ENCODE data around the gene UMODL1. TPM values are rescaled to one million over a fixed set of nuclear protein-coding genes. Genes with fewer than 3 reads are reported as not detected.

UMODL1 gene
- total and polyA plus RNA-seq, 2 experiments from 2014 or later, result 0.15 to 0.47 TPM

GRCh38 chr21:42109873-42110525 lies 38.9 kb downstream of the UMODL1 start:
- H3K27me3 ChIP-seq, result no peaks in the 10 kb centered on the region
- H4K20me1 ChIP-seq (ENCODE audit: insufficient read depth, poor library complexity, severe bottlenecking), result no peaks in the 10 kb centered on the region
- H2AFZ ChIP-seq, result no peak overlapping the region
- H3K36me3 ChIP-seq (replicated peaks; ENCODE audit: insufficient read depth, low read depth), result no peaks in the 10 kb centered on the region
- H3K4me2 ChIP-seq, result no peak overlapping the region
- DNase-seq (ENCODE audit: low spot score), result no peak
- H3K4me3 ChIP-seq, result no peak overlapping the region
- H3K9me3 ChIP-seq (ENCODE audit: low read depth), result no peaks in the 10 kb centered on the region
- TF ChIP-seq EZH2 (IDR thresholded peaks at IDR 0.05; ENCODE audit: borderline replicate concordance) (no peak), EZH2phosphoT487 (IDR thresholded peaks at IDR 0.05; ENCODE audit: low read depth, severe bottlenecking, unreplicated experiment) (no peak), CTCF (IDR thresholded peaks at IDR 0.05; ENCODE audit: poor library complexity) (no peak)
- H3K27ac ChIP-seq, result no peak overlapping the region
- no peaks in the 10 kb centered on the region for H3K79me2 ChIP-seq
- 79% methylated on average over 17 of the region's 17 CpGs for WGBS (ENCODE audit: low lambda C conversion rate, missing lambda C conversion rate)
- no peaks in the 10 kb centered on the region for H3K9me2 ChIP-seq (replicated peaks; ENCODE audit: insufficient read depth)
- no peaks in the 10 kb centered on the region for H3K4me1 ChIP-seq (ENCODE audit: insufficient read depth)

GRCh38 chr21:42110691-42111469 lies 39.8 kb downstream of the UMODL1 start:
- Histone ChIP-seq H3K27ac (no peak overlapping the region), H4K20me1 (ENCODE audit: insufficient read depth, poor library complexity, severe bottlenecking) (no peaks in the 10 kb centered on the region), H3K36me3 (replicated peaks; ENCODE audit: insufficient read depth, low read depth) (no peaks in the 10 kb centered on the region), H3K9me3 (ENCODE audit: low read depth) (no peaks in the 10 kb centered on the region), H3K79me2 (no peaks in the 10 kb centered on the region), H3K9me2 (replicated peaks; ENCODE audit: insufficient read depth) (no peaks in the 10 kb centered on the region), H3K4me3 (no peak overlapping the region), H3K4me1 (ENCODE audit: insufficient read depth) (no peaks in the 10 kb centered on the region), H2AFZ (no peak overlapping the region), H3K27me3 (no peaks in the 10 kb centered on the region), H3K4me2 (no peak overlapping the region)
- DNase-seq (ENCODE audit: low spot score), result no peak
- no peak for TF ChIP-seq CTCF (IDR thresholded peaks at IDR 0.05; ENCODE audit: poor library complexity)
- WGBS (ENCODE audit: low lambda C conversion rate, missing lambda C conversion rate), result 89% methylated on average over 22 of the region's 24 CpGs

- H3K9me3 ChIP-seq (ENCODE audit: low read depth), result no peaks in the 10 kb centered on the region
- H4K20me1 ChIP-seq (ENCODE audit: insufficient read depth, poor library complexity, severe bottlenecking), result no peaks in the 10 kb centered on the region
- no peak for DNase-seq (ENCODE audit: low spot score)
- no peaks in the 10 kb centered on the region for H3K9me2 ChIP-seq (replicated peaks; ENCODE audit: insufficient read depth)
- TF ChIP-seq CTCF (IDR thresholded peaks at IDR 0.05; ENCODE audit: poor library complexity) (no peak), EZH2 (IDR thresholded peaks at IDR 0.05; ENCODE audit: borderline replicate concordance) (no peak), EZH2phosphoT487 (IDR thresholded peaks at IDR 0.05; ENCODE audit: low read depth, severe bottlenecking, unreplicated experiment) (no peak)
- H3K4me1 ChIP-seq (ENCODE audit: insufficient read depth), result no peaks in the 10 kb centered on the region
- no peak overlapping the region for H3K4me2 ChIP-seq
- no peak overlapping the region for H3K27ac ChIP-seq
- H3K79me2 ChIP-seq, result no peaks in the 10 kb centered on the region
- no peaks in the 10 kb centered on the region for H3K36me3 ChIP-seq (replicated peaks; ENCODE audit: insufficient read depth, low read depth)
- H3K27me3 ChIP-seq, result no peaks in the 10 kb centered on the region
- no peak overlapping the region for H3K4me3 ChIP-seq
- WGBS (ENCODE audit: low lambda C conversion rate, missing lambda C conversion rate), result 90% methylated on average over 8 of the region's 8 CpGs
- no peak overlapping the region for H2AFZ ChIP-seq
Observed at GRCh38 chr21:42111470-42111743, 40.3 kb downstream of the UMODL1 start.
